Right lobe of liver (tissue), 6 donors: ENCODE data around the gene ALG10. TPM values are rescaled to one million over a fixed set of nuclear protein-coding genes. Genes with fewer than 3 reads are reported as not detected.
"Not testable (repeated sequence)": the region's sequence is repeated elsewhere in the genome, so short reads cannot be mapped to it uniquely, and the experiment has no call there.

Experiments used
- ATAC-seq, 4 donors: fragments of 200-7000 bp; cut with Tn5 transposase; one replicate each; pipeline ENCODE4 v1.9.1; 2020; ENCODE audit warnings: mild to moderate bottlenecking in 4 of 4, moderate library complexity in 4 of 4
- DNase-seq, 3 donors: peaks; one replicate each; pipeline ENCODE4 v3.0.0-alpha.2; 2020
- H3K27ac ChIP-seq, 3 donors: fragments of 200-600 bp; one replicate each; pipeline ENCODE4 v1.8.0; 2022
- H3K27me3 ChIP-seq, 2 donors: fragments of 200-600 bp; one replicate each; pipeline ENCODE4 v1.8.0; 2022
- H3K36me3 ChIP-seq, 4 donors: fragments of 200-600 bp; sonication (generic) in 1 of 4; one replicate each; pipeline versions ENCODE4 v1.5.1 to v1.8.0; 2017 to 2022; ENCODE audit warnings: control low read depth in 1 of 4
- H3K4me1 ChIP-seq, 4 donors: fragments of 200-600 bp; sonication (generic) in 1 of 4; one replicate each; pipeline versions ENCODE4 v1.5.1 to v1.8.0; 2017 to 2022; ENCODE audit warnings: control low read depth in 1 of 4
- H3K4me3 ChIP-seq, 3 donors: fragments of 200-600 bp; one replicate each; pipeline ENCODE4 v1.8.0; 2022
- H3K9me3 ChIP-seq, 4 donors: fragments of 200-600 bp; sonication (generic) in 1 of 4; one replicate each; pipeline versions ENCODE4 v1.5.1 to v1.8.0; 2017 to 2022; ENCODE audit warnings: control low read depth in 1 of 4
- CTCF ChIP-seq, 4 donors: fragments of 200-600 bp in 3 of 4; fragments of 450-650 bp in 1 of 4; IDR thresholded peaks; one replicate each; pipeline versions ENCODE4 v1.5.1 to v1.8.0; 2016 to 2022; ENCODE audit warnings: antibody characterized with exemption in 4 of 4, mild to moderate bottlenecking in 2 of 4
- POLR2A ChIP-seq: fragments of 450-650 bp; IDR thresholded peaks from one replicate; pipeline ENCODE4 v1.6.1; 2017; ENCODE audit warnings: antibody characterized with exemption, mild to moderate bottlenecking
- whole genome bisulfite sequencing: methylation state at CpG from one replicate; pipeline ENCODE4 v1.1.6; 2018; ENCODE audit warnings: low coverage, low lambda C conversion rate; ENCODE audit not compliant: insufficient coverage; ENCODE audit errors: missing lambda C conversion rate; 5-methylcytosine and 5-hydroxymethylcytosine counted together
- intact Hi-C, 2 donors: fragments of 100-400 bp; cut with DNase I; formaldehyde crosslinking; loops; one replicate each; pipeline versions ENCODE4 v1.11.2 to v1.14.1; 2022
- long read RNA-seq: library from polyadenylated mRNA; unstranded; transcript quantifications from one replicate; pipeline ENCODE4 v2.0.0, GENCODE V29; 2019
- total RNA-seq, 6 experiments: library from RNA; depleted of rRNA in 2 of 6; stranded (reverse); fragments of >200 nt in 2 of 6; fragmentation: NEBNext Ultra II Directional in 3 of 6; extraction: Animal tissue kit (Norgen Biotek cat#: 25700) in 3 of 6; gene quantifications; one replicate each; pipeline versions ENCODE4 v1.1.0 to v1.2.4, GENCODE V29; 2016 to 2023
- donor health status: DM: no; HTN: yes; CAD: no.
- donor health status: DM: no; HTN: no; CAD: no.
- donor health status: DM: no; HTN: no; CAD: no.
- donor health status: DM: no; HTN: yes; CAD: no.
- donor health status: DM: no; HTN: yes; CAD: no.

The ALG10 gene
- 1 to 10 TPM; 3.4 to 5.9 (median 4.7) TPM for total RNA-seq
- long read RNA-seq = 0 reads

DNA sequence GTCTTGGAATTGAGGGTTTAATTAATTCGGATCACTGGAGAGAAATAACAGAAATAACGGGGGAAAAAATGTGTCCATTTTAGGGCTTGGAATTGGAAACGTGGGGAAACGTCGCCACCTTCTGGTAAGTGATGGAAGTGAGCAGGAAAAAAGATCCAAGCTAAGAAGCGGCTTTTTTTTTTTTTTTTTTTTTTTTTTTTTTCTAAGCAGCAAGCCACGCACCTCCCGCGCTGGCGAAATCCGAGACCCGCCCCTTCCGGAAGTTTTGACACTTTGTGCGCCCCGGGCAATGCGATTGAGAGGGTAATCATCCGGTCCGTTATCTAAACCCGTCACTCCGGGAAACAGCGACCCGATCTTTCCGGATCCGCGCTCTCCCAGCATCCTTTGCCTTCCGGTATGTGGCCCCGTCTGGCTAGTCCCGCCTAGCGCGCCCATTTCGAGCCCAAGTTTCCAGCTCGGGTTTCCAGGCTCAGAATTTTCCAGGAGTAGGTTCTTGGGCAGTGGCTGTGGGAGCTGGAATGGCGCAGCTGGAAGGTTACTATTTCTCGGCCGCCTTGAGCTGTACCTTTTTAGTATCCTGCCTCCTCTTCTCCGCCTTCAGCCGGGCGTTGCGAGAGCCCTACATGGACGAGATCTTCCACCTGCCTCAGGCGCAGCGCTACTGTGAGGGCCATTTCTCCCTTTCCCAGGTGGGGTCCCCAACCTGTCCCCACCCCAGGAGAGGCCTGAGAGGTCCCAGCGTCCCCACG is at the start of gene ALG10:
TSS of gene ALG10 (plus strand) at position 418 of the 752 bp plus-strand sequence. CDS start at position 522, 104 bp downstream.
- peak within 1 kb of the TSS; percentile 34 to 73 (median 64) for H3K27ac ChIP-seq
- under 1% methylated on average over 41 of the region's 44 CpGs for WGBS
- ATAC-seq = peak; percentile 99 to 100 (median 100)

GRCh38 chr12:33972884-33973283 is 49.4 kb upstream of the ALG10 start:
- H3K36me3 ChIP-seq, H3K9me3 ChIP-seq, H3K27me3 ChIP-seq, H3K4me3 ChIP-seq, H3K27ac ChIP-seq, ATAC-seq, H3K4me1 ChIP-seq, DNase-seq, intact Hi-C loops: not testable (repeated sequence)
- WGBS = 54% methylated on average over 4 of the region's 5 CpGs

More for the DNA sequence above, at the start of gene ALG10:
- H3K9me3 ChIP-seq = no peaks in the 10 kb centered on the region
- peaks cover 0 to 6% (median 0%) of the 10 kb centered on the region in 4 donors for H3K4me1 ChIP-seq
- peaks cover 0 to 7% (median 0%) of the 10 kb centered on the region in 4 donors for H3K36me3 ChIP-seq
- peak; percentile 95 to 98 (median 97) for DNase-seq
- intact Hi-C loops = no loop called here
- no peaks in the 10 kb centered on the region for H3K27me3 ChIP-seq
- peak within 1 kb of the TSS; percentile 59 to 73 (median 68) for H3K4me3 ChIP-seq
- TF ChIP-seq POLR2A (peak; percentile 39), CTCF (IDR thresholded peaks at IDR 0.05) (peak; percentile 68 to 70 (median 70))

GRCh38 chr12:33977887-33978286 is 44.4 kb upstream of the ALG10 start:
- ATAC-seq (no peak), DNase-seq (no peak)
- Histone ChIP-seq H3K9me3 (no peaks in the 10 kb centered on the region), H3K4me1 (no peaks in the 10 kb centered on the region), H3K4me3 (no peak overlapping the region), H3K27ac (no peak overlapping the region), H3K36me3 (no peaks in the 10 kb centered on the region), H3K27me3 (no peaks in the 10 kb centered on the region)
- intact Hi-C loops = no loop called here
- TF ChIP-seq POLR2A (no peak), CTCF (IDR thresholded peaks at IDR 0.05) (no peak)
- 86% methylated on average over 1 of the region's 1 CpG for WGBS

DNA sequence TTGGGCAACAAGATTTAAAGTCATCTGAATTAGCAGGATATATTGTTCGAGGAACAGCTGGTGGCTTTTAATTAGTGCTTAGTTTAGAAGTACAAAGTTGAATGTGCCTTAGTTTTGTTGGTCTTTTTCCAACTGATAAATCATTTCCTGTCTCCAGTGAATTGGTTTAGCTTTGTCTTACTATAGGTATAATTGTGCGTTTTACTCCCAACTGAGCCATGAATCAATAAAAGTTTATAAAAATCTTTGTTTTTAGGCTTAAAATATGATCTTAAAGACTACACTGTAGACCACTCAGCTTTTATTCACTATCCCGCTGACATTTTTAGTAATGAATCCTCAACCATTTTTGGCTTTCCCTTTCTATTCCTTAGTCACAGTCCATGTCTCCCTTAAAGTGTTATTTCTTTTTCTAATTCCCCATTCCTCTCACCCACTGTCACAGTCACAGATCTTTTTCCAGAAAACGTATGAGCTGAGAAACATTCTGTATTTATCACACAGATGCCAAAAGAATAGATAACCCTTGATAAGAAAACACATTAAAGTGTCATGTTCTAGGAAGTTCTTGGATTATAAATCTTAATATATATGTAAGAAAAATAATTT is 34.0 kb upstream of the ALG10 start:
- no peaks in the 10 kb centered on the region for H3K36me3 ChIP-seq
- no peak overlapping the region for H3K4me3 ChIP-seq
- ATAC-seq (no peak), DNase-seq (no peak)
- intact Hi-C loops = no loop called here
- H3K4me1 ChIP-seq = no peaks in the 10 kb centered on the region
- TF ChIP-seq CTCF (IDR thresholded peaks at IDR 0.05) (no peak), POLR2A (no peak)
- H3K9me3 ChIP-seq = no peaks in the 10 kb centered on the region
- no peaks in the 10 kb centered on the region for H3K27me3 ChIP-seq
- WGBS = 36% methylated on average over 4 of the region's 4 CpGs
- no peak overlapping the region for H3K27ac ChIP-seq

DNA sequence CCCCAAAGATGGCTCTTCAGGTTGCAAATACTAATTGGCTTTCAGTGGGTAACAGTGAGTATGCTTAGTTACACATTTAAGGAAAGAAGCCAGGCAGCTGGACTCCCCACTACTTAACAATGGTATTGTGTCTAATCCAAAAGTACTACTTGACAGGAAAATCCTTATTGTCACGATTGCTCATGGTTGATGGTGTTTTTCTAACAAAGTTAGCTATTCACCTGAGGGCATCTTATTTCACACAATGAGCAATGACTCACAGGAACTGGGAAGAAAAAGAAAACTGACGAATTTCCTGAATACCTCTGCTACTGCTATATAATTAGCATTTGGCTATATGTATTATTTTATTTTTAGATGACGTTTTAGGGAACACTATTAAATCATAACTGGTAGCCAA is 33.4 kb upstream of the ALG10 start:
- intact Hi-C loops = no loop called here
- no peaks in the 10 kb centered on the region for H3K9me3 ChIP-seq
- no peak overlapping the region for H3K27ac ChIP-seq
- ATAC-seq (no peak), DNase-seq (no peak)
- H3K4me1 ChIP-seq = no peaks in the 10 kb centered on the region
- no peaks in the 10 kb centered on the region for H3K27me3 ChIP-seq
- TF ChIP-seq POLR2A (no peak), CTCF (IDR thresholded peaks at IDR 0.05) (no peak)
- 34% methylated on average over 3 of the region's 3 CpGs for WGBS
- no peaks in the 10 kb centered on the region for H3K36me3 ChIP-seq
- H3K4me3 ChIP-seq = no peak overlapping the region
